VCaP (cell line): ENCODE data around the gene ADISSP.
"Not testable (repeated sequence)": the region's sequence is repeated elsewhere in the genome, so short reads cannot be mapped to it uniquely, and the experiment has no call there.

Experiments
- H3K27ac ChIP-seq: fragments of 450-650 bp; 2 replicates; pipeline ENCODE4 v1.5.1; 2017
- TF ChIP-seq, protein P1 (sequence below): fragments of 450-650 bp; conservative IDR thresholded peaks from 2 replicates; pipeline ENCODE4 v1.5.1; 2017; ENCODE audit warnings: mild to moderate bottlenecking, moderate library complexity

Gene ADISSP

GRCh38 chr20:3797226-3797545, 29.6 kb upstream of the ADISSP start:
- peak overlapping the region; percentile 92; the same call in 1 of the 2 replicates for H3K27ac ChIP-seq
- TF ChIP-seq, protein P1, sequence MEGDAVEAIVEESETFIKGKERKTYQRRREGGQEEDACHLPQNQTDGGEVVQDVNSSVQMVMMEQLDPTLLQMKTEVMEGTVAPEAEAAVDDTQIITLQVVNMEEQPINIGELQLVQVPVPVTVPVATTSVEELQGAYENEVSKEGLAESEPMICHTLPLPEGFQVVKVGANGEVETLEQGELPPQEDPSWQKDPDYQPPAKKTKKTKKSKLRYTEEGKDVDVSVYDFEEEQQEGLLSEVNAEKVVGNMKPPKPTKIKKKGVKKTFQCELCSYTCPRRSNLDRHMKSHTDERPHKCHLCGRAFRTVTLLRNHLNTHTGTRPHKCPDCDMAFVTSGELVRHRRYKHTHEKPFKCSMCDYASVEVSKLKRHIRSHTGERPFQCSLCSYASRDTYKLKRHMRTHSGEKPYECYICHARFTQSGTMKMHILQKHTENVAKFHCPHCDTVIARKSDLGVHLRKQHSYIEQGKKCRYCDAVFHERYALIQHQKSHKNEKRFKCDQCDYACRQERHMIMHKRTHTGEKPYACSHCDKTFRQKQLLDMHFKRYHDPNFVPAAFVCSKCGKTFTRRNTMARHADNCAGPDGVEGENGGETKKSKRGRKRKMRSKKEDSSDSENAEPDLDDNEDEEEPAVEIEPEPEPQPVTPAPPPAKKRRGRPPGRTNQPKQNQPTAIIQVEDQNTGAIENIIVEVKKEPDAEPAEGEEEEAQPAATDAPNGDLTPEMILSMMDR: no peak

GRCh38 chr20:3796477-3797225, 29.1 kb upstream of the ADISSP start:
- H3K27ac ChIP-seq: peak overlapping the region; percentile 92
- TF ChIP-seq, protein P1: no peak

DNA sequence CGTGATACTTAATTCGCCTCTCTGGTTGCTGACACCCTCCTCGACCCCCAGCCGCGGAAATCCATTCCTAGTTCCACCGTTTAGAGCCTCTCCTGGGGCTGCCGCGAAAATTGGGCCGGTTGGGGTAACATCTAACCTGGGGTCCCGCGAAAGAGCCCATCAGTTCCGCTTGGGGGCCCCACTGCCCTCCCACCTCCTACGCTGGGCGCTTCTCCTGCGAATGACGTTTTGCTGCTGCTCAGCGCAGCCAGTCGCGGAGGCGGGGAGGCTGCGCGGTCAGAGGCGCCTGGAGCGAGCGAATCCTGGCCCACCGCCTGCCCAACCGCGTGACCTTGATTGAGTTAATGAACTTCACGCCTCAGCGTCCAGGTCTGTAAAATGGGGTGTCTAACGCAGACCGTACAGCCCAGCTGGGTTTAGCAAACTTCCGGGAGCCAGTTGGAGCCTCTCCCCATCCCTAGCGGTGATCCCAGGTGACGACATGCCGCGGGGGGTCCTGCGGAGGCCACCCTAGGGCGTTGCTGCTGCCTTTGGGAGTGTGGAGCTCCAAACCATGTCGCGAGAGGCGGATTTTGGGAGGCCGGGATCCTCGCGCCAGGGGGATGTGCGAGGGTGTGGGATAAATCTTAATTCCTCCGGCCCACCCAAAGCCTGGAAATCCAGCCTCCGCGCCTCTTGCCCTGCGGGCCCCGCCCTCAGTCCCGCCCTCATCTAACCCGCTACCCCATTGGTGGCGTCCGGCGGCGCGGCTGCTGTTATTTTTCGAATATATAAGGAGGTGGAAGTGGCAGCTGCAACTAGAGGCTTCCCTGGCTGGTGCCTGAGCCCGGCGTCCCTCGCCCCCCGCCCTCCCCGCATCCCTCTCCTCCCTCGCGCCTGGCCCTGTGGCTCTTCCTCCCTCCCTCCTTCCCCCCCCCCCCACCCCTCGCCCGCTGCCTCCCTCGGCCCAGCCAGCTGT, 28.2 kb upstream of the ADISSP start, which contains the start of gene CDC25B:
Gene CDC25B (plus strand): TSS at position 800 of the 958 bp plus-strand sequence. CDS start 222 bp downstream, outside the sequence.
- H3K27ac ChIP-seq: peak within 1 kb of the TSS; percentile 92
- TF ChIP-seq, protein P1: peak; percentile 53

DNA sequence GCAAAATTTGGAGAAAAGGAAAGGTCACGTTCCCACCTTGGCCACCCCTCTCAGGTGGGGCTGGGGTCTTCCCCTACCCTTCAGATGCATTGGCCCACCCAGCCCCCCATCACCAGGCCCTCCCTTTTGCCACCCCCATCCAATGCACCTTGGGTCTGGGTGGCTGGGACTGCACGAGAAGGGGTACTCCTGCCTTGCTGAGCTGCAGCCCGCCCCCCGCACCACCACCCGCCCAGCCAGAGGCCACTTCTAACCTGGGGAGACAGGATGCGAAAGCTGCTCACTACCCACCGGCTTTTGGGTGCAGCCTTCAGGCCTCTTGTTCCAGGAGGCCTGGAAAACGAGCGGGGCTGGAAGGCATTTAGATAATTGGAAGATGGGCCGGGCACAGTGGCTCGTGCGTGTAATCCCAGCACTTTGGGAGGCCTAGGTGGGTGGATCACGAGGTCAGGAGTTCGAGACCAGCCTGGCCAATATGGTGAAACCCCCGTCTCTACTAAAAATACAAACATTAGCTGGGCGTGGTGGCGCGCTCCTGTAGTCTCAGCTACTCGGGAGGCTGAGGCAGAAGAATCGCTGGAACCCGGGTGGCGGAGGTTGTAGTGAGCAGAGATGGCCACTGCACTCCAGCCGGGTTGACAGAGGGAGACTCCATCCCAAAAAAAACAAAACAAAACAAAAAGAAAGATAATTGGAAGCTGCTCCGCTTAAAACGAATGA, 27.3 kb upstream of the ADISSP start:
- peak overlapping the region; percentile 92 for H3K27ac ChIP-seq
- TF ChIP-seq, protein P1: no peak

GRCh38 chr20:3794168-3794567, 26.6 kb upstream of the ADISSP start:
- not testable (repeated sequence) for H3K27ac ChIP-seq

GRCh38 chr20:3789201-3789600, 21.6 kb upstream of the ADISSP start:
- H3K27ac ChIP-seq: not testable (repeated sequence)

DNA sequence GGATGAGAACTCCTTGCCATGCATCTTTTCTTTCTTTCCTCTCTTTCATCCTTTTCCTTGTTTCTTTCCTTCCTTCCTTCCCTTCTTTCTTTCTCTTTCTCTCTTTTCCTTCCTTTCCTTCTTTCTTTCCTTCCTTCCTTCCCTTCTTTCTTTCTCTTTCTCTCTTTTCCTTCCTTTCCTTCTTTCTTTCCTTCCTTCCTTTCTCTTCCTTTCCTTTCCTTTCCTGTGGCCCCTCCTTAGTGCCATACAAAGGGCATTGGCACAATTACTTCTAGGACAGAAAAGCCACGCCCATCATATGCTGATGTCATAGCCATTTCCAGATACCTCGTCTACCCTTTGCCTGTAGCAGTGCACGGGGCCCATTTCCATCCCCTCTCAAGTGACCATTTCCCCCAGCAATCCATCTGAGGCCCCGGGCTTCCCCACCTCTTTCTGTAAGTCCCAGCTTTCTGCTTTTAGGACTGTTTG, 21.2 kb upstream of the ADISSP start:
- no peak overlapping the region for H3K27ac ChIP-seq

More for the DNA sequence above, 21.2 kb upstream of the ADISSP start:
- TF ChIP-seq, protein P1: no peak
